GM23248 (cell line): ENCODE results near the gene ATAD1.

Experiments
- EZH2 ChIP-seq: fragments of 200-600 bp; sonication (generic); IDR thresholded peaks from 2 replicates; pipeline ENCODE4 v1.6.1; 2018; ENCODE audit warnings: antibody characterized with exemption, mild to moderate bottlenecking; ENCODE audit not compliant: insufficient read depth, poor library complexity, severe bottlenecking
- EZH2phosphoT487 ChIP-seq: fragments of 200-600 bp; sonication (generic); IDR thresholded peaks from 2 replicates; pipeline ENCODE4 v1.6.1; 2018; ENCODE audit warnings: antibody characterized with exemption, moderate library complexity, mild to moderate bottlenecking, low read depth; ENCODE audit not compliant: insufficient read depth

GRCh38 chr10:87734987-87735827 is 82.8 kb downstream of the ATAD1 start:
- TF ChIP-seq EZH2 (no peak), EZH2phosphoT487 (no peak)
